HG02678 (cell line): ENCODE measurements around the gene E2F2.
"Not testable (repeated sequence)": the region's sequence is repeated elsewhere in the genome, so short reads cannot be mapped to it uniquely, and the experiment has no call there.

Experiments used
- ATAC-seq: cut with Tn5 transposase; IDR thresholded peaks from one replicate; pipeline ENCODE4 v1.9.1; 2021; ENCODE audit warnings: mild to moderate bottlenecking, moderate library complexity; ENCODE audit not compliant: unreplicated experiment

E2F2 gene

GRCh38 chr1:23525558-23526250, 5.3 kb downstream of the E2F2 start:
- ATAC-seq: no peak

GRCh38 chr1:23524716-23525401, 6.2 kb downstream of the E2F2 start:
- ATAC-seq: no peak

- ATAC-seq: no peak
Observed at GRCh38 chr1:23524163-23524562, 6.9 kb downstream of the E2F2 start.

DNA sequence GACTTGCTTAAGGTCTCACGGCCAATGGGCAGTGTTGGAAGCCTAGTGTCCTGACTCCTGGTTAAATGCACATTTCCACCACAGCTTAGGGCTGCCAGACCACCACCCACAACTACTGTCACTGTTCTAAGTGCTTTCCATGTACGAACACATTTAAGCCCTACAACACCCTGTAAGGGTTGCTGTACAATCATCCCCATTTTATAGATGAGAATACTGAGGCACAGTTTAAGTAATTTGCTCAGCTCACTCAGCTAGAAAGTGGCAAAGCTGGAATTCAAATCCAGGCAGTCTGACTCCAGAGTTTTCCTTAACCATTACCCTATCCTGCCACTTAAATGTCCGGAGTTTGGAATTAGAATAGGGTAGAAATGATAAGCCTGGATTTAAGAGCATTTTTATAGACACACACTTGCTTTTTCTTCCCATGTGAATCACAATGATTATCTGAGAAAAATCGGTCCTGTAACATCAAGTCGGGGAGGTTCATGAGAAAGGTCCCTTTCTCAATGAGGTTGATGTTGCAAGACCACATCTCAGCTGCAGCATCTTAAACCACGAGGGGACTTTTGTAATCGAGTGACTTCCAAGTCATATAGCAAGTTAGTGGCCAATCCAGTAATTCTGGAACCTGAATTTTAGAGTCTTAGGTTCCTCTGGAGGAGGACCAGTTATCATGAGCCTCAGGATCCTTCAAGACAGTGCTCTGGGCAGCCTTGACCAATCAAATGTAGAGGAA, 8.6 kb downstream of the E2F2 start:
- no peak for ATAC-seq

DNA sequence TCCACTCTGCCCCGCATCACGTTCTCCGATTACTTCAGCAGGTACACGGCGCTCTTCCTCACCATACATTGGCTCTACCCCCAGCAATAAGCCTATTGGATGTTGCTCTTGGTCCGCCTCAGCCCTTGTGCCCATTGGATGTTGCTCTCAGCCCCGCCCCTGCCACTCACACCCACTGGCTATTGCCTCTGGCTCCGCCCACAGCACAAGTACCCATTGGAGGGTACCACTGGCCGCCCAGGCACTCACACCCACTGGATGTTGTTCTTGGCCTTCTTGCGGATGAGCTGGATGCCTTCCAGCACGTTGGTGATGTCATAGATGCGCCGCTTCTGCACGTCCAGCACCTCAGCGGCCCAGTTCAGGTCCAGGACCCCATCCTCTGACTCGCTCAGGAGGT, 9.4 kb downstream of the E2F2 start:
- ATAC-seq: no peak

GRCh38 chr1:23517581-23517980, 13.5 kb downstream of the E2F2 start:
- no peak for ATAC-seq

GRCh38 chr1:23515905-23516304, 15.1 kb downstream of the E2F2 start:
- no peak for ATAC-seq

- no peak for ATAC-seq
Observed at GRCh38 chr1:23514111-23514679, 16.8 kb downstream of the E2F2 start.

DNA sequence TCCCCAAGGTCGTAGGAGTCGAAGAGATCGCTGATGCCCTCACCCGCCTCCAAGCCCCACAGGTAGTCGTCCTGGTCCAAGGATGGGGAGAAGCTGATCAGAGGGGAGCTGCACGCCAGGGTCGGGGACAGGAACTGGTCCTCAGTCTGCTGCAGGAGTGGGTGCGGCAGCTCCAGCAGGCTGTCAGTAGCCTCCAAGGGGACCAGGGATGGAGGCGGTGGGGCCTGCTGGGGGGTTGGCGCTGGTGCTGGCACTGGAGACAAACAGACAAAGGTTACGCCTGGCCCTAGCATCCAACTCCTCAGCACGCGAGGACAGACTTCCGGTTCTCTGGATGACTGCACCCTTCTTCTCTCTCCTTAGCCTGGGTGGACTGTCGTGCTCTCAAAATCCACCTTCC, 21.1 kb downstream of the E2F2 start:
- ATAC-seq: no peak

GRCh38 chr1:23506376-23507107, 24.5 kb downstream of the E2F2 start:
- no peak for ATAC-seq

DNA sequence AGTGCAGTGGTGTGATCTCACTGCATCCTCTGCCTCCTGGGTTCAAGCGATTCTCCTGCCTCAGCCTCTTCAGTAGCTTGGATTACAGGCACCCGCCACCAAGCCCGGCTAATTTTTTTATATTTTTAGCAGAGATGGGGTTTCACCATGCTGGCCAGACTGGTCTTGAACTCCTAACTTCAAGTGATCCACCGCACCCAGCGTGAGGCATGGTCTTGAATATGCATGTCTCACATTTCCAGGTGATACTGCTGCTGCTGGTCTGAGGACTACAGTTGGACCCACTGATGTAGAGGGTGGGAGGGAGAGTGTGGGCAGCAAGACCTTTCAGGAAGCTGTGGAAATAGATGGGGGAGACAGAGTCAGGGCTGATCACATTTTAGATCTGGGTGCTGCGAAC, 25.2 kb downstream of the E2F2 start:
- no peak for ATAC-seq

DNA sequence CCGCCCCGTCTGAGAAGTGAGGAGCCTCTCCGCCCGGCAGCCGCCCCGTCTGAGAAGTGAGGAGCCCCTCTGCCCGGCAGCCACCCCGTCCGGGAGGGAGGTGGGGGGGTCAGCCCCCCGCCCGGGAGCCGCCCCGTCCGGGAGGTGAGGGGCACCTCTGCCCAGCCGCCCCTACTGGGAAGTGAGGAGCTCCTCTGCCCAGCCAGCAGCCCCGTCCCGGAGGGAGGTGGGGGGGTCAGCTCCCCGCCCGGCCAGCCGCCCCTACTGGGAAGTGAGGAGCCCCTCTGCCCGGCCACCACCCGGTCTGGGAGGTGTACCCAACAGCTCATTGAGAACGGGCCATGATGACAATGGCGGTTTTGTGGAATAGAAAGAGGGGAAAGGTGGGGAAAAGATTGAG, 26.9 kb downstream of the E2F2 start:
- not testable (repeated sequence) for ATAC-seq

DNA sequence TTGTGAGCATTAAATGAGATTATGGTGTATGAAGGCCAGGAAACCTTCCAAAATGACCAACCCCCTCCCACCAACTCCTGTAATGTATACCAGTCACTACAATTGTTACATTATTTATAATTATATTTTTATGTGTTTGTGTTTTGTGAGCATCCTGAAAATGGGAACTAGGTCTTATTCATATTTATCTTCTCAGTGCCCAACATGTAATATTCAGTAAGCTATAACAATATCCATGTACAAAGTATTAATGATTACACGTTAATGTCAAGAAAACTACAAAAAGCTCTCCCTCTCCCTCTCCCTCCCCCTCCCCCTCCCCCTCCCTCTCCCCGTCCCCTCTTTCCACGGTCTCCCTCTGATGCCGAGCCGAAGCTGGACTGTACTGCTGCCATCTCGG, 28.1 kb downstream of the E2F2 start:
- ATAC-seq: no peak

DNA sequence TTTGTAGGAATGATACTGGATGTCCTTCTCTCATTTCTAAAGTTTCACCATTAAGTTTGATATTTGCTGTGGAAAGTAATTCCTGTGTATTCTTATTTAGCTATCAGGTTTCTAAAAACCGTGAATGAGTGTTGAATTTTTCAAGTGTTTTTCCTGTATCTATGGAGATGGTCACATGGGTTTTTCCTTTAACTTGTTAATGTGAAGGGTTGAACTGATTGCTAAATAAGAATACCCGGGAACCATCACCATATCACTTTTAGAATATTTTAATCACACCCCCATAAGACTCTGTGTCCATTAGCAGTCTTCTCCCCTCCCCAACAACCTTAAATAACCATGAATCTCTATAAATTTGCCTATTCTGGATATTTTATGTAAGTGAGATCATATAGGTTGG, 30.6 kb downstream of the E2F2 start:
- ATAC-seq: no peak

DNA sequence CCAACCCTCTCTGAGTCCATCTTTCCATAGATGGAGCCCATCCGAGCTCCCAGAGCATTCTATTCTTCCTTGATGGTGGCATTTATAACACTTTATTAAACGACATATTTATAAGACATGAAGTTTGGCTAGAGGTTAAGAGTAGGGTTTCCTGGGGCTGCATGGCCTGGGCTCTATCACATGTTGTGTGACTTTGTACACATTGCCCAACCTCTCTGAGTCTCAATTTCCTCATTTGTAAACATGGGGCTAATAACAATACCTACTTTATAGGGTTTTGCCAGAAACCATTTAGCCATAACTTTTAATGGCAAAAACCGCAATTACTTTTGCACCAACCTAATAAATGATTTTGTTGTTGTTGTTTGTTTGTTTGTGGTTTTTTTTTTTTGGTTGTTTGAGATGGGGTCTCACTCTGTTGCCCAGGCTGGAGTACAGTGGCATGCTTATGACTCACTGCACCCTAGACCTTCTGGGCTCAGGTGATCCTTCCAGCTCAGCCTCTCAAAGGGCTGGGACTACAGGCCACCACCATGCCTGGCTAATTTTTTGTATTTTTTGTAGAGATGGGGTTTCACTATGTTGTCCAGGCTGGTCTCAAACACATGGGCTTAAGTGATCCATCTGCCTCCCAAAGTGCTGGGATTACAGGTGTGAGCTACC, 33.1 kb downstream of the E2F2 start:
- ATAC-seq: no peak

DNA sequence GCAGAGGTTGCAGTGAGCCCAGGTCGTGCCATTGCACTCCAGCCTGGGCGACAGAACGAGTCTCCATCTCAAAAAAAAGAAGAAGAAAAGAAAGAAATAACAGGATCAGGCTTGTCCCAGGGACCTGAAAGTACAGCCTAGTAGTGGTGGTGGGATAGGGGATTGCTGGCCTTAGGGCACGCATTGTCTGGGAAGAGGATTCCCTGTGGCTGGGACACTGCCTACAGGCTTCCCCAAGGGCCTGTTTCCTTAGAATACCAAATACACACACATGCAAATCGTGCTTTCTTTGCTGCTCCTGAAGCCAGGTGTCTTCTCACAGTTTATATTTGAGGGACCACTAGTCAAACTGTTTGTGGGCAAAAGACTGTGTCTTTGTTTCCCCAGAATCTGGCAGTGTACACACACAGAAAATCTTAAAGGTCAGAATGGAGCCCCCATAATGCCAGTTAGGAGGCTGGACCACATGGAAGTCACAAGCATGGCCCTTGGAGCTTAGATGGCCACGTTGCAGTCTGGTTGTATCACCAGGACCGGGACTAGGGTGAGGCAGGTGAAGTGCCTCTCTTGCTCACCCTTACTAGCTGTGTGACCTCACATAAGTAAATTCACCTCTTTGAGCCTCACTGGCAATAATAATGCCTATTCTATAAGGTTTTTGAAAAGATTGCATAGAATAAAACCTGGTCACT, 34.4 kb downstream of the E2F2 start:
- no peak for ATAC-seq

DNA sequence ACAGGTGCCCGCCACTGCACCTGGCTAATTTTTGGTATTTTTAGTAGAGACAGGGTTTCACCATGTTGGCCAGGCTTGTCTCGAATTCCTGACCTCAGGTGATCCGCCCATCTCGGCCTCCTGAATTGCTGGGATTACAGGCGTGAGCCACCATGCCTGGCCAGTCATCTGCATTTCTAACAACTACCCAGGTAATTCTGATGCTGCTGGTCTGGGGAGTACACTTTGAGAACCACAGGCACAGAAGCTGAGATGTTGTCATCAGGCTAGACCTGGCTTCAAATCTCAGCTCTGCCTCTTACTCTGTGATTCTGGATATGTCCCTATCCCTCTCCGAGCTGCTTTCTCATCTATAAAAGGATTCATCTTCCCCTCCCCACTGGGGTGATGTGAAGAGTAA, 36.2 kb downstream of the E2F2 start:
- not testable (repeated sequence) for ATAC-seq

GRCh38 chr1:23492776-23493175, 38.3 kb downstream of the E2F2 start:
- not testable (repeated sequence) for ATAC-seq

DNA sequence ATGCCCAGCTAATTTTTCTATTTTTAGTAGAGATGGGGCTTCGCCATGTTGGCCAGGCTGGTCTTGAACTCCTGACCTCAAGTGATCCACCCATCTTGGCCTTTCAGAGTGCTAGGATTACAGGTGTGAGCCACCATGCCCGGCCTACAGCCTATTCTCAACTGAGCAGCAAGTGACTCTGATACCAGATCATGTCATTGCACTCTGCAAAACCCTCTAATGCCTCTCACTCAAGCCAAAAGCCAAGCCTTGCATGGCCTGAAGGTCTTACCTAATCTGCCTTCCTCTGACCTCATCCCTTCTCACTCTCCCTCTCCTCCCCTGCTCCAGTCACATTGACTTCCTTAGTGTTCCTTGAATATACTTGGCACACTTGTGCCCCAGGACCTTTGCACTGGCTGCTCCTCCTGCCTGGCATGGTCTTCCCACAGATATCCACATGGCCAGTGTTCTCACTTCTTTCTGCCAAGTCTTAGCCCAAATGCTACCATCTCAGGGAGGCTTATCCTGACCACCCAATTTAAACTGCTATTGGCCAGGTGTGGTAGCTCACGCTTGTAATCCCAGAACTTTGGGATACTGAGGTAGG, 38.8 kb downstream of the E2F2 start:
- no peak for ATAC-seq

DNA sequence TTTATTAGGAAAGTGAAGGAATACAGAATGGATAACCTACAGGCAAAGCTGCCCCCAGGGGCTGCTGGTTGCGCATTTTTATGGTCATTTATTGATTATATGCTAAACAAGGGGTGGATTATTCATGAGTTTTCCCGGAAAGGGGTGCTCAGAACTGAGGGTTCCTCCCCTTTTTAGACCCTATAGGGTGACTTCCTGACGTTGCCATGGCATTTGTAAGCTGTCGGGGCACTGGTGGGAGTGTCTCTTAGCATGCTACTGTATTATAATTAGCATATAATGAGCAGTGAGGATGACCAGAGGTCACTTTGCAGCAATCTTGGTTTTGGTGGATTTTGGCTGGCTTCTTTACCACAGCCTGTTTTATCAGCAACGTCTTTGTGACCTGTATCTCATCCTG, 41.2 kb downstream of the E2F2 start:
- no peak for ATAC-seq
